H4 (cell line): ENCODE data around the gene NT5DC1. TPM values are rescaled to one million over a fixed set of nuclear protein-coding genes. Genes with fewer than 3 reads are reported as not detected.

ENCODE experiments used
- DNase-seq: peaks from one replicate; pipeline ENCODE4 v3.0.0-alpha.2; 2015; ENCODE audit warnings: low spot score
- total RNA-seq: library from RNA; depleted of rRNA; stranded (reverse); fragments of >200 nt; shearing (Covaris generic); gene quantifications from 2 replicates; pipeline ENCODE4 v1.2.3, GENCODE V29; 2014; rRNA removed

Gene NT5DC1
- total RNA-seq, result 8.2 and 9.3 TPM in 2 replicates

DNA sequence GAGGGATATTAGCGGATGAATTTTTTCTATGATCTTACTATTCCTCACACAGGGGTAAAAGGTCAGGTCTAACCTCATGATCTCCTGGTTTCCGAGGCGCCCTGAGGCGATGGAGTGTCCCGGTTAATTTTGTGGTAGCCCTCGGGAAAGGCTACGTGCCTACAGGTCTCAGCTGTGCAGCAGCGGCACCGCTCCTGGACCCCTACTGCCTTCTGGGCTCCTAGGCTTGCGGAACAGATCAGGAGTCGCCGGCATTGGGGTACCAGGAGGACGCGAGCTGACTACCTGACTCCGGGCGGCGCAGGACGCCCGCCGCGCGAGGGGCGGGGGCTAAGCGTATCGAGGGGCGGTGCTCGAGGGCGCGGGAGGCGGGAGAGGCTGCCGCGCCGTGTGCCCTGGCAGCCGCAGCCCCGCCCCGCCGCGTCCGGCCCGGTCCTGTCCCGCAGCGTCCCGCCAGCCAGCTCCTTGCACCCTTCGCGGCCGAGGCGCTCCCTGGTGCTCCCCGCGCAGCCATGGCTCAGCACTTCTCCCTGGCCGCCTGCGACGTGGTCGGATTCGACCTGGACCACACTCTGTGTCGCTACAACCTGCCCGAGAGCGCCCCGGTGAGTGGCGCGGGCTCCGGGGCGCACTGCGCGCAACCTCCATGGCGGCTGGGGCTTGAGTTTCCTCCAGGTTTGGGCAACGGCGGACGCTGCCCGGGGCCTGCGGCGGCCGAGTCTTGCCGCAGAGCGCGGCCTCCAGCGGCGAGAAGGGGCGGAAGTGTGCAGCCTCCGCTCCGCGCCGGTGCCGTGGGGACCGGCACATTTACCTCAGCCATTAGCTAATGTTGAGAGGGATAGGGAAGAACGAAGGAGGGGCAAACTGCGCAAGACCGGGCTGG is at the start of gene NT5DC1:
TSS of gene NT5DC1 (plus strand) at position 435 of the 883 bp plus-strand sequence. CDS start at position 513, 78 bp downstream.
- peak; percentile 48 for DNase-seq

DNA sequence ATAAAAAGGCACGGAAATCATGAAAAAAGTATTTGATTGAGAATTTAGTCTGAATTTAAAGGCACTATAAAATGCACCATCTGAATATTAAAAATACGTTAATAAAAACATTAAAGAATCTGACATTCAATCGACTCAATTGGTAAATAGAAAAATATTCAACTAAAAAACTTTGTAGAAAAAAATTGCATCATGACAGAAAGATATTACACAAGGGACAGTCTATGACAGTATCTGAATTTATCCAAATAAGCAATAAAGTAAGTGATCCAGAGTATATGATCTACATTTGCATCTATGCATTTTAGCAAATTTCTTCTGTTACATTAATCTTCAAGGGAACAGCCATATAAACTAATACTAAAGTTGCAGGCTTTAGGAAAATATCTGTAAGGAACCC is 49.4 kb upstream of the NT5DC1 start:
- no peak for DNase-seq

DNA sequence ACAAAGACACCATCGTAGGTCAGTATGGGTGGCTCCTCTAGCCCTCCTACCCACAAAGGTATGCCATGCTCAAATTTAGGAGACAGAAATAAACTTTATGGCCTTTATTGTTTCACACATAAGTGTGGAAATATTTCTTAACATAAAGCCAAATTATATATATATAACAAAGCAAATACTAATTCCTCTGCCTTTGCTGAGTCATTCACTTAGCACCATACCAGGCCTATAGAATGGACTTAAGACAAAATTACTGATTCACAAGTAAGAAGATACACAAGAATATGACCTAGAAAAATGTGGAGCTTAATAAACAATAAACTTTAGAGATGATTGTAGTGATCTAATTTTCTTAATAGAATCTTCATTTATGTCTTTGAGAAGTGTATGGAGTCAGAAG is 45.1 kb upstream of the NT5DC1 start:
- no peak for DNase-seq

DNA sequence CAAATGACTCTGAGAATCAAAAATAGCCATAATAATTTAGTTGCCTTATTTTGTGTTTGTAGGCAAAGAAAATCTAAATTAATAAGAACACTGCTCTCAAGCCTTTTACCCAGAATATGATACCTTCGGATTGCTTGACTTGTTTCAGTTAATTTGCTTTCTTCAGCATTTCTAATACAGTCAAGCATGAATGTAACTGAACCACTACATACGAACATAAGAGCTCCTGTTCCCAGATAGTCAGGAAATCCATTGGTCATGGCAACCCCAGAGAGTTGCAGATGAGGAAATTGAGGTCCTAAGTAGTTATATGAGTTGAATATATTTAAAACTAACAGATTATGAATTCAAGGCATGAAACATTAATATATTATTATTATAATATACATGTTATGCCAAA is 42.9 kb upstream of the NT5DC1 start:
- DNase-seq, result no peak

DNA sequence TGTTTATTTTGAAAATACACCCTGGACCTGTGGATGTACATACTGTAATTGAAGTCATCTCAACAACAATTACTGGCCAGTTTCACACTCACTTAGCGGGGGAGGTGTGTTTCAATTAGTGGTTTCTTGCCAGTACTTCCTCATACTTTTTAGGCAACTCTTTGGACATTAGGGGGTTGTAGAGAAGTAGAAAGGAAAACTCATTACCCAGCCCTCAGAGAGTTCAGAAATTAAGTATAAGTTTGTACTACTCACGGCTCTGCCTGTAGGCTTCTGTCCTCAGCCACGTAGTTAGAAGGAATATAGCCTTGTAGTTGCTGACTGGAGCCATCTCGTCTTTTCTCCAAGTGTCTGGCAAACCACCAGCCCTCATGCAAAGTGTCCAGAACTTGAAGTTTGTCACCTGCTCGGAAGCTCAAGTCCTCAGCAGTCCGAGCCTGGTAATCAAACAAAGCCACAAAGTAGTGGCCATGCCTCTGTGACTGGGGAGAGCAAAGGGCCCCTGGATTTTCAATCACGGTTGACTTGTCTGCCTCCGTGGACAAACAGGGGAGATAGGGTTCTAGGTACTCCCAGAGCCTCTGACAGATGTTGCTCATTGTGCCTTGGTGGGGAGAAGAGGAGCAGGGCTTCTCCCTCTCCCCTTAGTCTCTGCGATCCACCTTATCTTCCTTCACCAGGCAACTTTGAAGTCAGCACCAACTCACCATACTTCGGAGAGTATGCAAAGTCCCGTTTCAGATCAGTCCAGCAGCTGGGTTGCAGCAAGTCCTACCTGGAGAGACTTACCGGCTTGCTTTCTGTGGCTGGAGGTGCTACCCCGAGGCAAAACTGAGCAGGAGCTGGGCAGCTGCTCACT is 40.7 kb upstream of the NT5DC1 start:
- no peak for DNase-seq

DNA sequence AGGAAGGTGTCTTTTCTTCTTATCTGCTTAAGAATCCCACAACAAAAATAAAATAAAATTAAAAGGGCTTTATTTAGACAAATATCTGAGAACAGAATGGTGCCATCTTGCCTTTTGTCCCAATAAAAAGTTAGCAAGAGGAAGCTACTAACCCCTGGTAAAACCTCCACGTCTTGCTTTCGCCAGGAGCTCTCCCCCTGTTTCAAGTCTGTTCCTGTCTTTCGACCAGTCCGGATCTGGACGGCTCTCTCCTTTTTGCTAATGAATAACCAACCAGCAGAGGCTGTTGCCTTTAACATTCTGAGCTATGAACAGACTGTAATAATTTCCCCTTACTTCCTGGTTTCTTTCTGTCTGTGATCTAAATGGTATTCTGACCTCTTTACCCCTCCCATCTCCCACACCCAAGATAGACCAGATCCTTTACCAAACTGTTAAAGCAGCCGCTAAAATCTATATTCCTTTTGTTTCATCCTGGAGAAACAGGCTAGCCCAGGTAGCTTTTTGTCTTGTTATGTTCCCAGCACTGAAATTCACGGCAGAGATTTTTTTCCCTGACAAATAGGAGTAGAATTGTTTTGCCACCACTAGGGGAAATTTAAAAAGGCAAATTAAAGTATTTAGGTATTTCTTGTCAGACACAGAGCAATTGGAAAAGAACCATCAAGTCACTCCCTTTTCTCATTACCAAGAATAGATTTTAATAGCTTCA is 39.9 kb upstream of the NT5DC1 start, which contains the start of gene FRK:
TSS of gene FRK (minus strand) at position 320 of the 712 bp plus-strand sequence. CDS start 580 bp downstream, outside the sequence.
- DNase-seq, result no peak

DNA sequence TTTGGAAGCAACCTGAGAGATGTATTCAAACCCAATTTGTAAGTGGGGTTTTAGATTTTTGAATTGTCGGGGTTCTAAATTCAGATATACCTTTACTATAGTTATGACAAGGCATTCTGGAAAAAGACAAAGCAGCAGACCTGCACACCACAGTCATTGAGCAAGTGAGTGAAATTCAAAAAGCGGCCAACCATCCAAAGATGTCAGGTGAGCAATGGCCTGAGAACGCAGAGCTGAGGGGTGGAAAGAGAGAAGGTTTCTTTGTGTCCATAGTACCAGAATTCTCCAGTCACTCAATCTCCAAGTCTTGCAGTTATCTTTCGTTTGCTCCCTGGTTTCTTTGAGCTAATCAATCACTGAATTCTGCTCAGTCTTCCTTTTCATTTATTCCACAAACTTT is 38.2 kb upstream of the NT5DC1 start:
- no peak for DNase-seq

DNA sequence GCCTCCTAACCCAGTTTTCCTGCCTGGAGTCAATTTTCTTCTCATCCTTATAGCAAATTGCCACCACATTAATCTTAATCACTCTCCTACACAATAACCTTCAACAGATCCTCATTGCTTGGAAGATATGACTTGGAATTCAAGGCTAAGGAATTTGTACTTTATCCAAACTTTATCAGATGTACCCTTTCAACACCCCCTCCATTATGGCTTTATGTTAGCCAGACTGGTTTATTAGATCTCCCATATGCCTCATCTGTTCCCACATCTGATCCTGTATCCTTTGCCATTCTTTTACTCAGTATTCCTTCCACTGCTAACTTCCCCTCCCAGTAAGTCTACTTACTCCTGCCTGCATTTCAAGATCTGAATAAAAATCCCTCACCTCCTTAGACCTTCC is 36.0 kb upstream of the NT5DC1 start:
- DNase-seq, result no peak

DNA sequence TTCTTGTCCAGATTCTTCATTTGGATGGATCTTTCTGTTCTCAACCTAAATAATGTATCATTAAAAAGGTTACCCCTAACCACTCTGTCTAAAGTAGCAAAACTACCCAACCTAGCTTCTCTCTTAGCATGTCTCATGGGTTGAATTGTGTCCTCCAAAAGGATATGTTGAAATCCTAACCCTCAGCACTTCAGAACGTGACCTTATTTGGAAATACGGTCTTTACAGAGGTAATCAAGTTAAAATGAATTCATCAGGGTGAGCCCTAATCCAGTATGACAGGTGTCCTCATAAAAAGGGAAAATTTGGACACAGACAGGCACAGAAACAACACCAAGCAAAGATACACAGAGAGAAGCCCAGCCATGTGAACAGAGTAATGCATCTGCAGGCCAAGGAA is 33.9 kb upstream of the NT5DC1 start:
- DNase-seq, result no peak

DNA sequence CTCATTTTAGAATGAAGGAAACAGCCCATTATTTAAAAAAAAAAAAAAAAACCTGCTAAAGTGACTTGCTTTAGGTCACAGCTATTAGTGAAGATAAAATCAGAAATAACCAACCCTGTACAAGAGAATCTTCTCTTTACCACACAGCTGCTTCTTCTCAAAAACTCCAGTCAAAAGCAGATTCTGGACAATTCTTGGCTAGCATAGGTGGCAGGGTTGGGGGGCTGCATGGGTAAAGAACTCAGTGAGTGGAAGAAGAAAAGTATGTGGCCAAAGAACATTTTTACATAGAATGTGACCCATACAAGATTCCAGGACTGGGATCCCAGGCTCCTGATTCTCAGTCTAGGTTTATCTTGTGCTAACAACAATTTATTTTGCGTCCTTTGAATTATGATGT is 30.6 kb upstream of the NT5DC1 start:
- DNase-seq, result no peak

DNA sequence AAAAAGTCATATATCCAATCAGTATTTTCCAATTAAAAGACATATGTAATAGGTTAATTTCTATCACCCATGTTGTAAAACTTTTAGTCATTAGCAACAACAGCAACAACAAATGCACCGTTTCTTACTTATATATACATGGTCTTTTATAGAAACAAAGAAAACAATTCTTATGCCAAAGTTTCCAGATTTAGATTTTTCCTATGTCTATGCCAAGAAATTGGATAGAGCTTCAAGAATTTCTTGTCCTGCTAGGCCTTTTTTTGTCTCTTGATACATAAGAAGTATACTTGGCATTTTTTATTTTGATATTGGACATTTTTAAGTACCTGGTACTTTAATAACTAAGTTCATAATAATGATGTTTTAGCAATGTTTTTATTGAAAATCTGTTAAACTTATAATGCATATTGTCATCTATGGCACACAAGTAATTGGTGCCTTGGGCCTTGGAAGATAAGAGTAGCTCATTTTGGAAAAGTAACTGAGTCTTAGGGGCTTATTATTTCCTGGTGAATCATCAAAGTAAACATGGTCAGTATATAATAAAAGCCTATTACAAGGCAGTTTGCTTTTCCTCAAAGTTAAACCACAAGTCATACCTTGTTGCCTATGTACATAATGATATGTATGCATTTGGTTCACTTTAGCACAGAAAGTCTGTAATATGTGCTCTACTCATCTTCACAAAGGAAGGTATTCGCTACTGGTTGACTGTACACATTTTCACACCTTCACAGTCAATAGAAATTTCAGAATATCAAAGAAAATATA is 29.9 kb upstream of the NT5DC1 start:
- DNase-seq, result no peak

DNA sequence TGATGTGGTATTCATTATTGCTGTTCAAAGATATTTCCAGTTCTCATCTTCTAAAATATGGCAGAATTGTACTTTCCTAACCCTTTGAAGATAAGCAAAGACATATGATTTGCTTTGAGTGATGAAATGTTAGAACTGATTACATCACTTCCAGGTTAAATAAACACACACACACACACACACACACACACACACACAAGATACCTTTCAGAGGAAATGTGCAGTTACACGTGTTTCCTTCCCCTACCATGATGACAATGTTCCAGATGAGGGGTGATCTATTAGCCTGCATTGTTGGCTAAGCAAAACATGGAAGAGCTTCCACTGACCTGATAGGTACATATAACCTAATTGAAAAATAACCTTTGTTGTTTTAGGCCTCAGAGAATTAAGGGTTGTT is 28.3 kb upstream of the NT5DC1 start:
- DNase-seq, result peak; percentile 6

DNA sequence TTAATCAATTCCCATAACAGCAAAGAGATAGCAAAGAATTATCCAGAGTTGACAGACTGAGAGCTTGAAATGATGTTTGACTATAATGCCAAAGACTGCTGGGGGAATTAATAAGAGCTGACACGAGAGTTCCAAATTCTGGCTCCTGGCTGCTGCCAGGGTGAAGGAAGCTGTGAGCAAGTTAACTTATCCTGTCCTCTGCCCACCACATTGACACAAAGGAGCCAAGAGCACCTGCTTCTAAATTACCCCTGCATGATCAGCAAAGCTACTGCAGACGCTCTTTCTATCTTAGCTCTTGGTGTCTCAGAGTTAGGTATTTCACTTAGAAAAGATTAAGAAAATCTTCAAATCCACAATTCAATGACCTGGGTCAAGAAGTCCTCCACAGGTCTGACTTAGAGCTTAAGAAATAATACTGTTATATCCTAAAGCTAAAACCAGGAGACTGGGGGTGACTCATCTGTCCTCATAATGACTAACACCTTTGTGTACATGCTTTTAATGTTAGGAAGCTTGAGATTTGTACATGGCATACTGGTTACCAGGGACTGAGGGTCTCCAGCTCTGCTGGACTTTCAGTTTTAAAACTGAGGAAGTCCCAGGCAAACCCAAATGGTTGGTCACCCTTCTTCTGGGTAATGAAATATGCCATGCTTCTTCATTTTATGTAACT is 26.8 kb upstream of the NT5DC1 start:
- peak; percentile 29 for DNase-seq

DNA sequence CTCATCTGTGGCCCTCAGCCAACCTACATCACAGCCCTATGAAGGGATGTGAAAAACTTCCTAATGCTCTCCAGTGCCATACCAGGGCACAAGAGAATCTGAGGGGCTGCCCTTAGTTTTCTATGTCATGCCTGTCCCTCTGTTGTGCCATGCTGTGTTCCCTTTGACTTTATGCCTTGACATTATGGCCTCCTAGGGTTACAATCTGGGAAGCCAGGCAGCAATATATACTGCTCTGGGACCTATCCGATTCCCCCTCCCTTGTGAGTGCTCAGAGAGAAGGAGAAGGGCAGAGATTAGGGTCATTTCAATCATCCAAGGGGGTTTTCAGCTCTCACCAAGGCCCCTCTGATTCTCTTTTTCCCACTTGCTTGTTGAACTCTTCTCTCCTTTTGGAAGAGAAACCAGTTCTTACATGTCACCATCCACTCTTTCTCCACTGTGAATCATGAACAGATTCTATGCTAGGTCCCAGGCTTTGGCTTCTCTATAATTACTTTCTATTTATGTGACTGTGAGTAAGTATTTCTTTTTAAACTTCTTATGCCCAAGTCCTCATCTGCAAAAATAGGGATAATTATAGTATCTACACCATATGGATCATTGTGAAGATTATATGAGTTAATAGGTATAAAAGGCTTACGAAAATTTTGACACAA is 25.8 kb upstream of the NT5DC1 start:
- DNase-seq, result no peak

DNA sequence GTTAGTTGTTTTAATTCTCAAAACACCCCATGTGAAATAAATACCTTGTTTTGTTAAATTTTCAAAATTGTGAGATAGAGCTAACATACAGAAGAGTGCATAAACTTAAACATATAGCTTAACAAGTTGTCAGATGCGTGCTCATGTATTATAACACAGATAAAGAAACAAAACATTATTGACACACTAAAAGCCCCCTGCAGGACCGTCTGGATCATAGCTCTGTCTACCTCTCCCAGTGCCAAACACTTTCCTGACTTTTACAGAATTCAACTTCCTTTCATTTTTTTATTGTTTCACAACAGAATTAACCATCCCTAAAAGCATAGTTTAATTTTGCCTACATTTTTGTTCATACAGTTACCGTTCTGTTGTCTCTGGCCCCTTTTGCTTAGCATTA is 22.1 kb upstream of the NT5DC1 start:
- no peak for DNase-seq

DNA sequence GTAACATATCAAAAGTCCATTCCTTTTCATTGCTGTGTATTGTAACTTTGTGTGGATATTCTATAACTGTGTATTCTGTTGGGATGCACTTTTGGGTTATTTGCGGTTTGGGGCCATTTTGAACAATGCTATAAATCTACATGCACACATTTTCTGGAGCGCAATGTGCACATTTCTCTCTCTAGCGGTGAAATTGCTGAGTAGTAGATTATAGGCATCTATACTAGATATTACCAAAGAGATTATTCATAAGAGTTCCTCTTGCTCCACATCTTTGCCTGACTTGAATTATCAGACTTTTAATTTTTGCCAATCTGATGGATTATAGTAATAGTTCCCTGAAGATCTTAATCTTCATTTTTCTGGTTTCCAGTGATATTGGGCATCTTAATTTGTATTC is 21.7 kb upstream of the NT5DC1 start:
- DNase-seq, result no peak

DNA sequence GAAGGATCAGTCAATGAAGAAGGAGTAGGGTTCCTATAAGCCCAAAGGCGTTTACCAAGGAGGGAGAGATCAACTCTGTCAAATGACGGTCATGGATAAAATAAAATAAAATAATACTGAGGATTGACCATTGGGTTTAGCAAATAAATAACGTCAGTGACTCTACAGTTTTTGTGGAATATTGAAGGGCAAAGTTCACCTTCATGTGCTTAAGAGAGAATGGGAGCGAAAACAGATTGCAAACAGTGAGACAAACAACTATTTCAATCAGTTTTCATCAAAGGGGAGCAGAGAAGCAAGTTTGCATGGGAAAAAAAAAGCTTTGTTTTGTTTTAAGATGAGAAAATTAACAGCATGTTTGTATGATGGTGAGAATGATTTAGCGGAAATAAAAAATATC is 17.6 kb upstream of the NT5DC1 start:
- DNase-seq, result no peak

DNA sequence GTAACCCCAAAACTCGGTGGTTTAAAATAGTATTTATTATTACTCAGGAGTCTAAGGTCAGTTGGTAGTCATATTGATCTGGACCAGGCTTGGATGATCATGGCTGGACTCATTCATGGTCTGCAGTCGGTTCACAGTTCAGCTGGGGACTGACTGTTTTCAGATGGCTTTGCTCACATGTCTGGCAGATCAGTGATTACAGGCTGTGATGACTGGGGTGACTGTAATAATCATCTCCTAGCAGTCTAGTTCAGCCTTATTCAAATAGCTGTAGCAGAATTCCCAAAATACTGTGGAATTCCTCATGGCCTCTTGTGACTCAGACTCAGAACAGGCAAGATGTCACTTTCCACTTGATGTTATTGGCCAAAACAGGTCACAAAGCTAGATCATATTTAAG is 16.4 kb upstream of the NT5DC1 start:
- DNase-seq, result no peak

DNA sequence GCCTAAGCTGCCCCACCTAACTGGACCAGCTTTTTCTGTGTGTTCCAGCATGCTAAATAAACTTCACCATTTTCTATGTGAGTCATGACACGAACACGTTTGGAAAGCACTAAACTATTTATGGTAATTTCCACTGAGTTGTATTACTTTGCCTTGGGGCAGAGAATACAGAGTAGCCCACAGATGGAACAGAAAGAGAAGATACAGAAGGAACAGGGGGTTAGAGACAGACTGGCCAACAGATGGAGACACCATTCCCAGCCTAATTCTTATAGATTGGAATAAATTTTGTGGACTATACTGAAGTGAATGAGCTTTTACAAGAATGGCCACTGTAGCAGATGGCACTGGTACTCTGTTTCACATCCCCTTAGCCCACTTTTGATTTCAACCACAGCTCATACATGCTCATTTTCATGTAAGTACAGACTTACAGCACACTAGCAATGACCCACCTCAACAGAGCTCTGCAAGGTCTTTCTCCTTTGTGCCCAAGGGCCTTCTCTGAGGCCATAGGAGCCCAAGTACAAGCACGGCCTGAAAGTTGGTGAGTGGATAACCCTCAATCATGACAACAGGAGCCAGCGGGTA is 13.1 kb upstream of the NT5DC1 start:
- peak; percentile 57 for DNase-seq

DNA sequence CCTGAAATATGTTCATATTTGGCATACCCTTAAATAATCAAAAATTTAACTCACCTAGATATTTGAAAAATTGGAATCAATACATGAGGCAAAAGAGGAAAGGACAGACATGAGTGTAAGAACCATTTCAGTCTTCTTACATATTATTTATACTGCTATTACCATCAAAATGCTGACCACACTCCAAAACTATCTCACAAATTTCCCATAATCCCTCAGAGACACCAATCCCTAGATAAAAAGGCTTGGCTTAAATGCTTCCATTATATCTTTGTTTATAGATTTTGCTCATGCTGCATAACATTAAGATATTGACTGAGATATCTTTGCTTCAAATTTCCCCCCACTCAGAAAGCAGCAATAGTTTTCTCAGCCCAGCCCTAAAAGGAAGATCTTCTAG is 11.7 kb upstream of the NT5DC1 start:
- DNase-seq, result no peak
